A549 (cell line): ENCODE results near the gene MT1F. TPM values are rescaled to one million over a fixed set of nuclear protein-coding genes. Genes with fewer than 3 reads are reported as not detected.

ENCODE experiments used
- ATAC-seq, 2 experiments: fragments of 200-7000 bp in 1 of 2; fragments of >200 bp in 1 of 2; cut with Nextera tagmentation in 1 of 2; cut with Tn5 transposase in 1 of 2; 3 replicates each; pipeline versions ENCODE4 v1.8.0 to v1.9.1; 2018 to 2020; ENCODE audit warnings: mild to moderate bottlenecking in 1 of 2, moderate library complexity in 1 of 2
- CTCF ChIA-PET: fragments of 300-600 bp; sonication (Branson Sonifier 250); formaldehyde crosslinking; extraction: SDS; loops from one replicate; lab custom pipeline; 2021; ENCODE audit warnings: antibody characterized with exemption, inconsistent platforms; lab: Yijun Ruan, JAX
- POLR2A ChIA-PET: fragments of 350-600 bp; formaldehyde crosslinking; extraction: SDS; loops from one replicate; lab custom pipeline; 2021; ENCODE audit warnings: antibody characterized with exemption, inconsistent platforms; lab: Yijun Ruan, JAX
- DNase-seq, 2 experiments: peaks; one replicate each; pipeline versions ENCODE4 v3.0.0 to v3.0.0-alpha.2; 2011 to 2016; ENCODE audit warnings: low read depth in 1 of 2, low spot score in 1 of 2
- FAIRE-seq: peaks from 2 replicates; lab custom pipeline; 2011; peaks lifted over from hg19 to GRCh38; lab: Jason Lieb, UNC
- H3K27ac ChIP-seq, 2 experiments: fragments of >200 bp; sonication (Bioruptor Twin); formaldehyde crosslinking; 3 replicates each; pipeline ENCODE4 v1.5.1; 2016 to 2017
- H3K4me1 ChIP-seq: fragments of >200 bp; sonication (Bioruptor Twin); formaldehyde crosslinking; 3 replicates; pipeline ENCODE4 v1.6.1; 2016
- H3K4me2 ChIP-seq: fragments of >200 bp; sonication (Bioruptor Twin); formaldehyde crosslinking; 3 replicates; pipeline ENCODE4 v1.6.1; 2016
- H3K4me3 ChIP-seq: fragments of >200 bp; sonication (Bioruptor Twin); formaldehyde crosslinking; 3 replicates; pipeline ENCODE4 v1.5.1; 2016
- H3K9me3 ChIP-seq: fragments of >200 bp; sonication (Bioruptor Twin); formaldehyde crosslinking; 3 replicates; pipeline ENCODE4 v1.6.1; 2016
- BCL3 ChIP-seq: fragments of >200 bp; sonication (Bioruptor Twin); formaldehyde crosslinking; IDR thresholded peaks from 3 replicates; pipeline ENCODE4 v1.6.1; 2016
- EHF ChIP-seq: fragments of 250-450 bp; sonication (Bioruptor Pico); IDR thresholded peaks from 2 replicates; pipeline ENCODE4 v1.5.0; 2020; ENCODE audit warnings: mild to moderate bottlenecking
- FOSL2 ChIP-seq, 2 experiments: fragments of 450-650 bp in 1 of 2; fragments of >200 bp in 1 of 2; sonication (Bioruptor Twin) in 1 of 2; formaldehyde crosslinking; IDR thresholded peaks; 2 replicates each; pipeline versions ENCODE4 v1.5.0 to v1.6.1; 2016 to 2020; ENCODE audit warnings: mild to moderate bottlenecking in 1 of 2, moderate library complexity in 1 of 2
- FOXS1 ChIP-seq: fragments of 250-450 bp; sonication (Bioruptor Pico); IDR thresholded peaks from 2 replicates; pipeline ENCODE4 v1.5.0; 2020; ENCODE audit warnings: mild to moderate bottlenecking, moderate library complexity
- GATA3 ChIP-seq: IDR thresholded peaks from 2 replicates; pipeline ENCODE4 v1.6.1; 2012; ENCODE audit warnings: borderline replicate concordance
- HDAC2 ChIP-seq: fragments of 200-600 bp; sonication (generic); IDR thresholded peaks from 2 replicates; pipeline ENCODE4 v1.6.1; 2016
- HES2 ChIP-seq: fragments of >200 bp; sonication (Bioruptor Twin); formaldehyde crosslinking; IDR thresholded peaks from 2 replicates; pipeline ENCODE4 v1.6.1; 2016
- HOXB5 ChIP-seq: fragments of 250-450 bp; sonication (Bioruptor Pico); IDR thresholded peaks from 2 replicates; pipeline ENCODE4 v1.5.0; 2020; ENCODE audit warnings: mild to moderate bottlenecking, moderate library complexity
- NR3C1 ChIP-seq: fragments of >200 bp; sonication (Bioruptor Twin); formaldehyde crosslinking; IDR thresholded peaks from 3 replicates; pipeline ENCODE4 v1.6.1; 2017
- POLR2A ChIP-seq: IDR thresholded peaks from 2 replicates; pipeline ENCODE4 v1.6.1; 2012; ENCODE audit warnings: mild to moderate bottlenecking, low read length
- RAD21 ChIP-seq, 2 experiments: fragments of >200 bp in 1 of 2; sonication (Bioruptor Twin) in 1 of 2; formaldehyde crosslinking in 1 of 2; IDR thresholded peaks in 1 of 2; conservative IDR thresholded peaks in 1 of 2; 2 replicates in 1 of 2; 3 replicates in 1 of 2; pipeline ENCODE4 v1.6.1; 2012 to 2018; ENCODE audit warnings: inconsistent platforms in 1 of 2
- ZSCAN20 ChIP-seq: fragments of 250-450 bp; sonication (Bioruptor Pico); IDR thresholded peaks from 2 replicates; pipeline ENCODE4 v1.8.0; 2022; ENCODE audit warnings: mild to moderate bottlenecking, moderate library complexity
- WGBS: methylation state at CpG from one replicate; pipeline ENCODE4 v1.1.6; 2017; ENCODE audit errors: missing lambda C conversion rate; 5-methylcytosine and 5-hydroxymethylcytosine counted together
- polyA plus RNA-seq, 4 experiments: library from polyadenylated mRNA; depleted of rRNA in 3 of 4; stranded (reverse); fragments of >200 nt; fragmentation: RNase III in 1 of 4; extraction: RNeasy Plus Mini Kit Qiagen cat#74134 plus additional on column Dnase treatment in 1 of 4; gene quantifications; 2 replicates in 3 of 4; 3 replicates in 1 of 4; pipeline ENCODE4 v1.2.3, GENCODE V29; 2011 to 2017
- TF ChIP-seq, protein P1 (sequence below): IDR thresholded peaks from 2 replicates; pipeline ENCODE4 v1.6.1; 2012

MT1F gene
- polyA plus RNA-seq, 2 of the 4 experiments (the other 2 are of a cell fraction): 4.1 to 11.3 TPM

DNA sequence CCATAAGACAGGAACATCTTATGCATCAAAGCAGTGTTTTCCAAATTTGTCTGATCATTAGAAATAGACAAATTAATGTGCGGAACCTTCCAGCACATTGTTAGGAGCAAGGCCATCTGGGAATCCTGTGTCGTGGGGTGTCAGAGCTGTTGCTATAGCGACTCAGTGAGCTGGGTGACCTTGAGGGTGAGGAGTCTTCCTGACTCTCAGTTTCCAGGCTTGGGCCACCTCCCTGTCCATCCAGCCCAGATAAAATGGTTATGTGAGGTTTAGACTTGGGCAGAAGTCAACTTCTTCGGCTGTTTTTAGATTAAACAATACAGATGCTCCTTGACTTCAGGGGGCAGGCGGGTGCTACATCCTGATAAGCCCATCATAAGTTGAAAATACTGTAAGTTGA lies 45.1 kb downstream of the MT1F start:
- Histone ChIP-seq H3K27ac (no peak overlapping the region), H3K4me1 (peaks cover 2% of the 10 kb centered on the region; the same call in 1 of the 3 replicates), H3K4me2 (no peak overlapping the region), H3K4me3 (no peak overlapping the region)
- FAIRE-seq (no peak), DNase-seq (no peak)
- TF ChIP-seq ZSCAN20 (CRISPR knock-in tag) (no peak), FOXS1 (no peak), FOSL2 (IDR thresholded peaks at IDR 0.05) (no peak), FOSL2 (CRISPR knock-in tag; IDR thresholded peaks at IDR 0.05) (no peak), BCL3 (no peak), GATA3 (no peak), HES2 (no peak), EHF (CRISPR knock-in tag) (no peak), RAD21 (conservative IDR thresholded peaks at IDR 0.05 in 1 of 2, IDR thresholded peaks at IDR 0.05 in 1 of 2) (no peak), HOXB5 (CRISPR knock-in tag) (no peak), POLR2A (no peak), HDAC2 (no peak), NR3C1 (no peak)
- TF ChIP-seq, protein P1, sequence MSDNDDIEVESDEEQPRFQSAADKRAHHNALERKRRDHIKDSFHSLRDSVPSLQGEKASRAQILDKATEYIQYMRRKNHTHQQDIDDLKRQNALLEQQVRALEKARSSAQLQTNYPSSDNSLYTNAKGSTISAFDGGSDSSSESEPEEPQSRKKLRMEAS: no peak
- TF ChIP-seq, all 56 proteins: peak for 0
- ChIA-PET POLR2A (interaction anchor here (1.1 to 2.4 kb wide), 2 partner anchors 20 to 102 kb away, joined by 3 to 17 read pairs; partner anchors contain the start of gene MT1X), CTCF (interaction anchor here (0.6 to 4.6 kb wide), 42 partner anchors 7 to 478 kb away, joined by 3 to 104 read pairs (median 7); partner anchors contain the start of genes BBS2, MT1A, MT1X and MT2A)
- WGBS: 69% methylated on average over 5 of the region's 5 CpGs
- H3K9me3 ChIP-seq: 0 out of 3 replicates have a peak, but pooled peaks cover under 1% of the 10 kb centered on the region
- no peak for ATAC-seq

Other genes with a start within 250 kb of the MT1F start
- gene AMFR, start 232.4 kb upstream of the MT1F start, polyA plus RNA-seq (2011; rRNA removed): 88.5 and 92.8 TPM in 2 replicates
- 61.3 to 68.9 TPM (median 68.6 TPM) in 3 replicates for gene AMFR, start 232.4 kb upstream of the MT1F start, polyA plus RNA-seq (2017; fragmentation: RNase III; extraction: RNeasy Plus Mini Kit Qiagen cat#74134 plus additional on column Dnase treatment)
- 128 and 153 TPM in 2 replicates for gene NUDT21, start 206.6 kb upstream of the MT1F start, polyA plus RNA-seq (2011; rRNA removed)
- gene NUDT21, start 206.6 kb upstream of the MT1F start, polyA plus RNA-seq (2017; fragmentation: RNase III; extraction: RNeasy Plus Mini Kit Qiagen cat#74134 plus additional on column Dnase treatment): 58.7 to 68.4 TPM (median 62.8 TPM) in 3 replicates
- 72.6 and 94.1 TPM in 2 replicates for gene OGFOD1, start 206.4 kb upstream of the MT1F start, polyA plus RNA-seq (2011; rRNA removed)
- gene OGFOD1, start 206.4 kb upstream of the MT1F start, polyA plus RNA-seq (2017; fragmentation: RNase III; extraction: RNeasy Plus Mini Kit Qiagen cat#74134 plus additional on column Dnase treatment): 71.6 to 79.7 TPM (median 72.7 TPM) in 3 replicates
- 61.4 and 62.3 TPM in 2 replicates for gene BBS2, start 137.9 kb upstream of the MT1F start, polyA plus RNA-seq (2011; rRNA removed)
- gene BBS2, start 137.9 kb upstream of the MT1F start, polyA plus RNA-seq (2017; fragmentation: RNase III; extraction: RNeasy Plus Mini Kit Qiagen cat#74134 plus additional on column Dnase treatment): 36.1 to 46.6 TPM (median 44.4 TPM) in 3 replicates
- not detected in 2 replicates for gene MT4, start 92.9 kb upstream of the MT1F start, polyA plus RNA-seq (2011; rRNA removed)
- not detected in 3 replicates for gene MT4, start 92.9 kb upstream of the MT1F start, polyA plus RNA-seq (2017; fragmentation: RNase III; extraction: RNeasy Plus Mini Kit Qiagen cat#74134 plus additional on column Dnase treatment)
- gene MT3, start 68.4 kb upstream of the MT1F start, polyA plus RNA-seq (2011; rRNA removed): 0.16 and 0.24 TPM in 2 replicates
- 0.21 TPM in 1 of 3 replicates, not detected in the others for gene MT3, start 68.4 kb upstream of the MT1F start, polyA plus RNA-seq (2017; fragmentation: RNase III; extraction: RNeasy Plus Mini Kit Qiagen cat#74134 plus additional on column Dnase treatment)
- 39.1 and 69.4 TPM in 2 replicates for gene MT2A, start 49.4 kb upstream of the MT1F start, polyA plus RNA-seq (2011; rRNA removed)
- 228 to 316 TPM (median 305 TPM) in 3 replicates for gene MT2A, start 49.4 kb upstream of the MT1F start, polyA plus RNA-seq (2017; fragmentation: RNase III; extraction: RNeasy Plus Mini Kit Qiagen cat#74134 plus additional on column Dnase treatment)
- not detected in 2 replicates for gene MT1E, start 32.2 kb upstream of the MT1F start, polyA plus RNA-seq (2011; rRNA removed)
- not detected in 3 replicates for gene MT1E, start 32.2 kb upstream of the MT1F start, polyA plus RNA-seq (2017; fragmentation: RNase III; extraction: RNeasy Plus Mini Kit Qiagen cat#74134 plus additional on column Dnase treatment)
- gene MT1M, start 25.3 kb upstream of the MT1F start, polyA plus RNA-seq (2011; rRNA removed): not detected in 2 replicates
- not detected in 3 replicates for gene MT1M, start 25.3 kb upstream of the MT1F start, polyA plus RNA-seq (2017; fragmentation: RNase III; extraction: RNeasy Plus Mini Kit Qiagen cat#74134 plus additional on column Dnase treatment)
- 5.3 and 8.0 TPM in 2 replicates for gene MT1A, start 19.3 kb upstream of the MT1F start, polyA plus RNA-seq (2011; rRNA removed)
- 12.8 to 16.9 TPM (median 14.1 TPM) in 3 replicates for gene MT1A, start 19.3 kb upstream of the MT1F start, polyA plus RNA-seq (2017; fragmentation: RNase III; extraction: RNeasy Plus Mini Kit Qiagen cat#74134 plus additional on column Dnase treatment)
- not detected in 2 replicates for gene MT1B, start 6.1 kb upstream of the MT1F start, polyA plus RNA-seq (2011; rRNA removed)
- not detected in 3 replicates for gene MT1B, start 6.1 kb upstream of the MT1F start, polyA plus RNA-seq (2017; fragmentation: RNase III; extraction: RNeasy Plus Mini Kit Qiagen cat#74134 plus additional on column Dnase treatment)
- gene MT1G, start 10.1 kb downstream of the MT1F start, polyA plus RNA-seq (2011; rRNA removed): not detected in 2 replicates
- gene MT1G, start 10.1 kb downstream of the MT1F start, polyA plus RNA-seq (2017; fragmentation: RNase III; extraction: RNeasy Plus Mini Kit Qiagen cat#74134 plus additional on column Dnase treatment): not detected in 3 replicates
- not detected in 2 replicates for gene MT1H, start 11.9 kb downstream of the MT1F start, polyA plus RNA-seq (2011; rRNA removed)
- not detected in 3 replicates for gene MT1H, start 11.9 kb downstream of the MT1F start, polyA plus RNA-seq (2017; fragmentation: RNase III; extraction: RNeasy Plus Mini Kit Qiagen cat#74134 plus additional on column Dnase treatment)
- 44.0 and 74.5 TPM in 2 replicates for gene MT1X, start 24.5 kb downstream of the MT1F start, polyA plus RNA-seq (2011; rRNA removed)
- gene MT1X, start 24.5 kb downstream of the MT1F start, polyA plus RNA-seq (2017; fragmentation: RNase III; extraction: RNeasy Plus Mini Kit Qiagen cat#74134 plus additional on column Dnase treatment): 73.4 to 131 TPM (median 121 TPM) in 3 replicates
- gene NUP93, start 72.2 kb downstream of the MT1F start, polyA plus RNA-seq (2011; rRNA removed): 91.4 and 97.5 TPM in 2 replicates
- gene NUP93, start 72.2 kb downstream of the MT1F start, polyA plus RNA-seq (2017; fragmentation: RNase III; extraction: RNeasy Plus Mini Kit Qiagen cat#74134 plus additional on column Dnase treatment): 82.5 to 88.9 TPM (median 87.3 TPM) in 3 replicates
- 0.01 and 0.09 TPM in 2 replicates for gene SLC12A3, start 207.2 kb downstream of the MT1F start, polyA plus RNA-seq (2011; rRNA removed)
- 0.08 TPM in 1 of 3 replicates, not detected in the others for gene SLC12A3, start 207.2 kb downstream of the MT1F start, polyA plus RNA-seq (2017; fragmentation: RNase III; extraction: RNeasy Plus Mini Kit Qiagen cat#74134 plus additional on column Dnase treatment)